HL-60 (cell line): ENCODE data around the gene AGBL4.

Experiments
- DNase-seq, 2 experiments: peaks; one replicate each; pipeline ENCODE4 v3.0.0-alpha.2; 2010 to 2020; ENCODE audit warnings: low read depth in 1 of 2, low spot score in 1 of 2
- H3K27ac ChIP-seq: fragments of 250-450 bp; sonication (Bioruptor Pico); replicated peaks from 2 replicates; pipeline ENCODE4 v1.5.1; 2020; ENCODE audit warnings: mild to moderate bottlenecking, moderate library complexity
- H3K27me3 ChIP-seq: fragments of 250-450 bp; sonication (Bioruptor Pico); 2 replicates; pipeline ENCODE4 v1.5.1; 2021; ENCODE audit warnings: mild to moderate bottlenecking, moderate library complexity; ENCODE audit not compliant: insufficient read depth, poor library complexity, severe bottlenecking
- H3K4me3 ChIP-seq: replicated peaks from 2 replicates; pipeline ENCODE4 v1.5.1; 2011; ENCODE audit warnings: mild to moderate bottlenecking, control low read depth, low read length; ENCODE audit not compliant: insufficient read depth
- GABPA ChIP-seq: IDR thresholded peaks from 2 replicates; pipeline ENCODE4 v1.6.1; 2012; ENCODE audit warnings: low read depth
- POLR2AphosphoS5 ChIP-seq: IDR thresholded peaks from 2 replicates; pipeline ENCODE4 v1.6.1; 2012; ENCODE audit warnings: low read depth
- SPI1 ChIP-seq: IDR thresholded peaks from 2 replicates; pipeline ENCODE4 v1.6.1; 2012; ENCODE audit warnings: low read depth, mild to moderate bottlenecking, borderline replicate concordance
- TF ChIP-seq, protein P1 (sequence below): IDR thresholded peaks from one replicate; pipeline ENCODE4 v1.5.1; 2011; ENCODE audit warnings: low read length, control low read depth, inconsistent platforms; ENCODE audit not compliant: insufficient read depth
- TF ChIP-seq, protein P2 (sequence below): IDR thresholded peaks from 2 replicates; pipeline ENCODE4 v1.6.1; 2012; ENCODE audit warnings: low read depth; ENCODE audit not compliant: insufficient replicate concordance

AGBL4 gene

DNA sequence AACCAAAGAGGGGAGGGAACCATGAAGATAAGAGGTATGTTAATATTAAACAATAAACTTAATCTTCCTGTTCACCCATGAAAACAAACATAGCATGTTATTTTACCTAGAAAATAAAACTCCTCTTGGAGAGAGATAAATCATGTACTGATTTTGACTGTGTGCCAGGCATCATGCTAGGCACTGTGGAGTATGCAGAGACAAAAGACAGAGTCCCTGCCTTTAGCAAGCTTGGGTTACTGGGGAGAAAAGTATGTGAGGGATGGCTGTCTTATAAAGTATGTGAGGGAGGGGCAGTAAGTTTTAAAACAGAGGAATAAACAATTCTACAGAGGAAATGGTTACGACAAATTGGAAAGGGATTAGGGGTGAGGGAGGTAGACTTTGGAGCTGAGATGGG is 1117.6 kb downstream of the AGBL4 start:
- no peak for DNase-seq
- TF ChIP-seq, protein P1, sequence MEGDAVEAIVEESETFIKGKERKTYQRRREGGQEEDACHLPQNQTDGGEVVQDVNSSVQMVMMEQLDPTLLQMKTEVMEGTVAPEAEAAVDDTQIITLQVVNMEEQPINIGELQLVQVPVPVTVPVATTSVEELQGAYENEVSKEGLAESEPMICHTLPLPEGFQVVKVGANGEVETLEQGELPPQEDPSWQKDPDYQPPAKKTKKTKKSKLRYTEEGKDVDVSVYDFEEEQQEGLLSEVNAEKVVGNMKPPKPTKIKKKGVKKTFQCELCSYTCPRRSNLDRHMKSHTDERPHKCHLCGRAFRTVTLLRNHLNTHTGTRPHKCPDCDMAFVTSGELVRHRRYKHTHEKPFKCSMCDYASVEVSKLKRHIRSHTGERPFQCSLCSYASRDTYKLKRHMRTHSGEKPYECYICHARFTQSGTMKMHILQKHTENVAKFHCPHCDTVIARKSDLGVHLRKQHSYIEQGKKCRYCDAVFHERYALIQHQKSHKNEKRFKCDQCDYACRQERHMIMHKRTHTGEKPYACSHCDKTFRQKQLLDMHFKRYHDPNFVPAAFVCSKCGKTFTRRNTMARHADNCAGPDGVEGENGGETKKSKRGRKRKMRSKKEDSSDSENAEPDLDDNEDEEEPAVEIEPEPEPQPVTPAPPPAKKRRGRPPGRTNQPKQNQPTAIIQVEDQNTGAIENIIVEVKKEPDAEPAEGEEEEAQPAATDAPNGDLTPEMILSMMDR = no peak
- TF ChIP-seq POLR2AphosphoS5 = no peak
- no peak for TF ChIP-seq GABPA
- no peak for TF ChIP-seq SPI1
- TF ChIP-seq, protein P2, sequence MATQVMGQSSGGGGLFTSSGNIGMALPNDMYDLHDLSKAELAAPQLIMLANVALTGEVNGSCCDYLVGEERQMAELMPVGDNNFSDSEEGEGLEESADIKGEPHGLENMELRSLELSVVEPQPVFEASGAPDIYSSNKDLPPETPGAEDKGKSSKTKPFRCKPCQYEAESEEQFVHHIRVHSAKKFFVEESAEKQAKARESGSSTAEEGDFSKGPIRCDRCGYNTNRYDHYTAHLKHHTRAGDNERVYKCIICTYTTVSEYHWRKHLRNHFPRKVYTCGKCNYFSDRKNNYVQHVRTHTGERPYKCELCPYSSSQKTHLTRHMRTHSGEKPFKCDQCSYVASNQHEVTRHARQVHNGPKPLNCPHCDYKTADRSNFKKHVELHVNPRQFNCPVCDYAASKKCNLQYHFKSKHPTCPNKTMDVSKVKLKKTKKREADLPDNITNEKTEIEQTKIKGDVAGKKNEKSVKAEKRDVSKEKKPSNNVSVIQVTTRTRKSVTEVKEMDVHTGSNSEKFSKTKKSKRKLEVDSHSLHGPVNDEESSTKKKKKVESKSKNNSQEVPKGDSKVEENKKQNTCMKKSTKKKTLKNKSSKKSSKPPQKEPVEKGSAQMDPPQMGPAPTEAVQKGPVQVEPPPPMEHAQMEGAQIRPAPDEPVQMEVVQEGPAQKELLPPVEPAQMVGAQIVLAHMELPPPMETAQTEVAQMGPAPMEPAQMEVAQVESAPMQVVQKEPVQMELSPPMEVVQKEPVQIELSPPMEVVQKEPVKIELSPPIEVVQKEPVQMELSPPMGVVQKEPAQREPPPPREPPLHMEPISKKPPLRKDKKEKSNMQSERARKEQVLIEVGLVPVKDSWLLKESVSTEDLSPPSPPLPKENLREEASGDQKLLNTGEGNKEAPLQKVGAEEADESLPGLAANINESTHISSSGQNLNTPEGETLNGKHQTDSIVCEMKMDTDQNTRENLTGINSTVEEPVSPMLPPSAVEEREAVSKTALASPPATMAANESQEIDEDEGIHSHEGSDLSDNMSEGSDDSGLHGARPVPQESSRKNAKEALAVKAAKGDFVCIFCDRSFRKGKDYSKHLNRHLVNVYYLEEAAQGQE = no peak

DNA sequence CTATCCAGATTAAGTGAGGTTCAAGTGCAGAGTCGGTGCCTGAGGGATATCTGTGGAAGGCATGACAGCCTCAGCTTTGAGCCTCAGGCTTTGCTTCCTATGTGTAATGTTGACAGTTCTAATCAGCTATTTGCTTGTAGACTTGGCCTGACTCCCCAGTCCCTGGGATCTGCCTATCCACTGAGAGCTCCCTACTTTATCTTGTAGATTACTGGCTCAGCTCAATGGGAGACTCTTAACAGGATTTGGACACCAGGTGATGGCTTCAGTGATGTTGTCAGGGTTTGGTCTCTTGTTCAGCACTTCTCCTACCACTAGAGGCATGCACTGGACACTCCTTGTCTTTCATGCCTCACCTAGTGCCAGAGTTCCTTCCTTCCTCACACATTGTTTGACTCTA is 1120.5 kb downstream of the AGBL4 start:
- no peak for DNase-seq
- Histone ChIP-seq H3K27ac (no peak overlapping the region), H3K27me3 (no peaks in the 10 kb centered on the region), H3K4me3 (no peak overlapping the region)
- no peak for TF ChIP-seq POLR2AphosphoS5
- TF ChIP-seq, protein P1 = no peak
- TF ChIP-seq GABPA = no peak
- no peak for TF ChIP-seq SPI1
- TF ChIP-seq, protein P2 = no peak

More for the DNA sequence above, 1117.6 kb downstream of the AGBL4 start:
- H3K4me3 ChIP-seq = no peak overlapping the region
- H3K27ac ChIP-seq = no peak overlapping the region
- H3K27me3 ChIP-seq = peaks cover 3% of the 10 kb centered on the region

DNA sequence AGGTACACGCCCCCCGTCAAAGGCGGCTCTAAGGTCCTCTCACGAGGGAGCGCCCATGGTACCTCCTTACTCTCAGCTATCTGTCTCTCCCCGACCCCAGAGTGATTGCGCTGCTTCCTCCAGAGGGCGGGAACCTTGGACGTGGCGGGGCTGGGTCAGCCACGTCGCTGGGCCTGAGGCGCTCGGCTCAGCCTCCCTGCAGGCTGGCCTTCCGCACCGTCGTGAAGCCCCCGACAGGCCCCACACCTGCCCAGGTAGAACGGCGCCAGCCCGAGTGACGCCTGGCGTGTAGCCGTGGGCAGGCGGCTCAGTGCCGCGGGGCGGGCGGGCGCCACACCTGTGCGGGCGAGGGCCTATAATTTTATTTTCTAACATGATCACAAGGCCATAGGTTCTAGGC is 1124.9 kb downstream of the AGBL4 start:
- TF ChIP-seq, protein P1 = no peak
- no peak for TF ChIP-seq SPI1
- TF ChIP-seq, protein P2 = no peak
- no peak for TF ChIP-seq GABPA
- TF ChIP-seq POLR2AphosphoS5 = no peak
- H3K27ac ChIP-seq = no peak overlapping the region
- no peak for DNase-seq

More for the DNA sequence above, 1124.9 kb downstream of the AGBL4 start:
- Histone ChIP-seq H3K4me3 (no peak overlapping the region), H3K27me3 (no peaks in the 10 kb centered on the region)
